Smooth muscle cell (in vitro differentiated cells): ENCODE data around the gene LDAH. TPM values are rescaled to one million over a fixed set of nuclear protein-coding genes. Genes with fewer than 3 reads are reported as not detected.

Source experiments
- DNase-seq: peaks from one replicate; lab custom pipeline; 2025; ENCODE audit not compliant: unreplicated experiment; lab: John Stamatoyannopoulos, UW
- H2AFZ ChIP-seq: fragments of 200-600 bp; sonication (generic); 2 replicates; pipeline ENCODE4 v1.6.0; 2016; ENCODE audit warnings: antibody characterized with exemption, low read depth, mild to moderate bottlenecking
- H3F3A ChIP-seq: fragments of 200-600 bp; sonication (generic); 2 replicates; pipeline ENCODE4 v1.6.0; 2017; ENCODE audit warnings: antibody characterized with exemption, low read depth
- H3K27ac ChIP-seq: fragments of 200-600 bp; sonication (generic); 2 replicates; pipeline ENCODE4 v1.5.1; 2016; ENCODE audit warnings: low read depth, mild to moderate bottlenecking
- H3K27me3 ChIP-seq: fragments of 200-600 bp; sonication (generic); 2 replicates; pipeline ENCODE4 v1.6.1; 2016; ENCODE audit warnings: low read depth, mild to moderate bottlenecking
- H3K36me3 ChIP-seq: fragments of 200-600 bp; sonication (generic); 2 replicates; pipeline ENCODE4 v1.5.1; 2016; ENCODE audit warnings: low read depth
- H3K4me1 ChIP-seq: fragments of 200-600 bp; sonication (generic); 2 replicates; pipeline ENCODE4 v1.5.1; 2016; ENCODE audit warnings: low read depth
- H3K4me2 ChIP-seq: fragments of 200-600 bp; sonication (generic); 2 replicates; pipeline ENCODE4 v1.6.0; 2016; ENCODE audit warnings: mild to moderate bottlenecking
- H3K4me3 ChIP-seq: fragments of 200-600 bp; sonication (generic); 2 replicates; pipeline ENCODE4 v1.5.1; 2016; ENCODE audit warnings: mild to moderate bottlenecking
- H3K79me2 ChIP-seq: fragments of 200-600 bp; sonication (generic); 2 replicates; pipeline ENCODE4 v1.6.0; 2016; ENCODE audit warnings: low read depth, mild to moderate bottlenecking
- H3K9ac ChIP-seq: fragments of 200-600 bp; sonication (generic); 2 replicates; pipeline ENCODE4 v1.6.0; 2016; ENCODE audit warnings: low read depth
- H3K9me3 ChIP-seq: fragments of 200-600 bp; sonication (generic); replicated peaks from 2 replicates; pipeline ENCODE4 v1.5.1; 2016; ENCODE audit warnings: low read depth
- H4K20me1 ChIP-seq: fragments of 200-600 bp; sonication (generic); 2 replicates; pipeline ENCODE4 v1.6.0; 2016; ENCODE audit warnings: low read depth
- WGBS: methylation state at CpG from one replicate; pipeline ENCODE4 v1.1.7; 2016; ENCODE audit warnings: low lambda C conversion rate; 5-methylcytosine and 5-hydroxymethylcytosine counted together
- polyA plus RNA-seq: library from polyadenylated mRNA; unstranded; fragments of >200 nt; fragmentation: Nextera tagmentation; extraction: Ambion mirVana; gene quantifications from 2 replicates; pipeline ENCODE4 v1.2.1, GENCODE V29; 2016
- total RNA-seq: library from RNA; depleted of rRNA; stranded (reverse); fragments of >200 nt; gene quantifications from 2 replicates; pipeline ENCODE4 v1.2.3, GENCODE V29; 2014
- TF ChIP-seq, protein P1 (sequence below): fragments of 200-600 bp; sonication (generic); IDR thresholded peaks from 2 replicates; pipeline ENCODE4 v1.5.1; 2017; ENCODE audit warnings: borderline replicate concordance, mild to moderate bottlenecking, antibody characterized with exemption; ENCODE audit not compliant: insufficient read depth, poor library complexity, severe bottlenecking

The LDAH gene
- total and polyA plus RNA-seq, 2 experiments from 2014 or later, result 14.9 to 15.7 TPM

DNA sequence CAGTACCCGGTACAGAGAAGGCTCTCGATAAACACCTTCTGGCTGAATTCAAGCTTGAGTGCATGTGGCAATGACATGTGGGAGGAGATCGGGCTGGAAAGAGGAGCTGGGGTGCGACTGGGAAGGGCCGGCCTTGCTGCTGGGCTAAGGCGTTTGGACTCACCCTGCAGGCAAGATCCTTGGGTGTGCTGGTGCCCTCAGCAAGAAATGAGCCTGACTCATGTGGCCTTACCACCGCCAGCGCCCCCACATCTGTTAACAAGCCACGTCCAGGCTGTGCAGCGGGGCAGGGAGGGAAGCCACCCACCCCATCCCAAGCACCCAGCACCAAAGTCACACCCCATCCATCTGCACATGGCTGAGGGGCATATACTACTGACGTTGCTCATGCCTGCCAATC lies 173.3 kb downstream of the LDAH start:
- peaks cover 6% of the 10 kb centered on the region for H3K4me1 ChIP-seq
- WGBS, result 85% methylated on average over 11 of the region's 11 CpGs
- H3K27me3 ChIP-seq, result no peaks in the 10 kb centered on the region
- H3F3A ChIP-seq, result no peaks in the 10 kb centered on the region
- H3K9me3 ChIP-seq, result no peaks in the 10 kb centered on the region
- no peak for DNase-seq
- no peaks in the 10 kb centered on the region for H3K36me3 ChIP-seq
- peak overlapping the region; percentile 93 for H3K4me2 ChIP-seq
- no peak overlapping the region for H3K27ac ChIP-seq
- H3K9ac ChIP-seq, result no peak overlapping the region
- peaks cover 9% of the 10 kb centered on the region for H3K79me2 ChIP-seq
- TF ChIP-seq, protein P1, sequence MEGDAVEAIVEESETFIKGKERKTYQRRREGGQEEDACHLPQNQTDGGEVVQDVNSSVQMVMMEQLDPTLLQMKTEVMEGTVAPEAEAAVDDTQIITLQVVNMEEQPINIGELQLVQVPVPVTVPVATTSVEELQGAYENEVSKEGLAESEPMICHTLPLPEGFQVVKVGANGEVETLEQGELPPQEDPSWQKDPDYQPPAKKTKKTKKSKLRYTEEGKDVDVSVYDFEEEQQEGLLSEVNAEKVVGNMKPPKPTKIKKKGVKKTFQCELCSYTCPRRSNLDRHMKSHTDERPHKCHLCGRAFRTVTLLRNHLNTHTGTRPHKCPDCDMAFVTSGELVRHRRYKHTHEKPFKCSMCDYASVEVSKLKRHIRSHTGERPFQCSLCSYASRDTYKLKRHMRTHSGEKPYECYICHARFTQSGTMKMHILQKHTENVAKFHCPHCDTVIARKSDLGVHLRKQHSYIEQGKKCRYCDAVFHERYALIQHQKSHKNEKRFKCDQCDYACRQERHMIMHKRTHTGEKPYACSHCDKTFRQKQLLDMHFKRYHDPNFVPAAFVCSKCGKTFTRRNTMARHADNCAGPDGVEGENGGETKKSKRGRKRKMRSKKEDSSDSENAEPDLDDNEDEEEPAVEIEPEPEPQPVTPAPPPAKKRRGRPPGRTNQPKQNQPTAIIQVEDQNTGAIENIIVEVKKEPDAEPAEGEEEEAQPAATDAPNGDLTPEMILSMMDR, result no peak
- no peak overlapping the region for H2AFZ ChIP-seq
- no peak overlapping the region for H3K4me3 ChIP-seq
- peaks cover 14% of the 10 kb centered on the region for H4K20me1 ChIP-seq

DNA sequence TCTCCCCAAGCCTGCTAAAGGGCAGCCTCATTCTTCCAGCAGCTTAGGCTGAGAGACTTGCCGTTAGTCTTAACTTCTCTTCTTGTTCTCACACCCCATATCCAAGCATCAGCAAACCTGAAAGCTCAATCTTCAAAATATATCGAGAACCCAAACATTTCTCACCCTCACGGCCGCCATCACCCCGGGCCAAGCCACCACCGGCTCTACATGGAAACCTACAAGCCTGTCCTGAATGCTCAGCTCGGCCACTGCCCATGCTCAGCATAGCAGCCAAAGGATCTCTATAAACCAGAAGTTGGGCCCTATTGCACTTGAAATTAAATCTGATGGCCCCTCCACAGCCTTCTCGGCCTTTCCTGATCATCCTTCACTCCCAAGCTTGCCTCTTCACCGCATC lies 174.1 kb downstream of the LDAH start:
- Histone ChIP-seq H4K20me1 (peaks cover 14% of the 10 kb centered on the region), H3K79me2 (peaks cover 9% of the 10 kb centered on the region), H3K36me3 (no peaks in the 10 kb centered on the region), H3K9ac (no peak overlapping the region), H3K4me3 (no peak overlapping the region), H3K4me2 (no peak overlapping the region), H2AFZ (no peak overlapping the region), H3K4me1 (peaks cover 6% of the 10 kb centered on the region), H3K27me3 (no peaks in the 10 kb centered on the region), H3F3A (no peaks in the 10 kb centered on the region), H3K27ac (no peak overlapping the region), H3K9me3 (no peaks in the 10 kb centered on the region)
- TF ChIP-seq, protein P1, result no peak
- DNase-seq, result no peak
- 98% methylated on average over 9 of the region's 9 CpGs for WGBS

DNA sequence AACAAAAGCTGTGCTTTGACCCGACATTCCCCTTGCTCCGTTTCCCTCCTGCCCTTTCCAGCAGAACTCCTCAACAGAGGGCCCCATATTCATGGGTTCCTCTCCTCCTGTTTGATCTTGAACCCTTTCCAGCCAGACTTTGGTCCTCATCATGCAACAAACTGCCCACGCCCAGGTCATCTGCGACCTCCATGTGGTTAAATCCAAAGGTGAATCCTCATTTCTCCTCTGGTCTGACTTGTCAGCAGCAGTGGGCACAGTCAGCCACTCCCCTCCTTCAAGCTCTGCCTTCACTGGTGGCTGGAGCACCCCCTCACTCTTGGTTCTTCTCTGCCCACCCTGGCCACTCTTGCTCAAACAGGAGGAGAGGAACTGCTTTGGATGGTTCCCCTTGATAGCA lies 174.7 kb downstream of the LDAH start:
- Histone ChIP-seq H4K20me1 (peaks cover 14% of the 10 kb centered on the region), H2AFZ (no peak overlapping the region), H3K27me3 (no peaks in the 10 kb centered on the region), H3K4me3 (no peak overlapping the region), H3K36me3 (no peaks in the 10 kb centered on the region), H3K9ac (no peak overlapping the region), H3K9me3 (no peaks in the 10 kb centered on the region), H3F3A (no peaks in the 10 kb centered on the region), H3K79me2 (peaks cover 9% of the 10 kb centered on the region), H3K27ac (no peak overlapping the region), H3K4me1 (peaks cover 6% of the 10 kb centered on the region), H3K4me2 (no peak overlapping the region)
- TF ChIP-seq, protein P1, result no peak
- no peak for DNase-seq
- WGBS, result 94% methylated on average over 4 of the region's 4 CpGs

DNA sequence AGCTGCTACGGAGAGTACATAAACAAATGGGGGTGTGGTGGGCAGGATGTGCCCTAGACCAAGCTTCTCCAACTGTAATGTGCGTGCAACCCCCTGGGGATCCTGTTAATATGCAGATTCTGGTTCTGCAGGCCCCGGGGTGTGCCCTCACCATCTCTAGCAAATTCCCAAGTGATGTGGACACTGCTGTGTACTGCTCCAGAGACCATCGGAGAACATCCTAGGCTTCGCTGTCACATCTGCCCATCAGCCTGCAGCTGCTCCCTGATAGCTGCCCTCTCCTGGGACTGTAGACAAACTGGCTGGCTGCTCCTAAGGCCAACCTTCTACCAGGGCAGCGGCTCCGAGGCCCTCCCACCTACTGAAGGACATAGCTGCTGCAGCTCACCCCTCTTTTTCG lies 175.2 kb downstream of the LDAH start:
- TF ChIP-seq, protein P1, result no peak
- WGBS, result 91% methylated on average over 8 of the region's 8 CpGs
- Histone ChIP-seq H2AFZ (no peak overlapping the region), H3K27ac (no peak overlapping the region), H3K36me3 (no peaks in the 10 kb centered on the region), H3K27me3 (no peaks in the 10 kb centered on the region), H3K4me2 (no peak overlapping the region), H3K79me2 (peaks cover 9% of the 10 kb centered on the region), H4K20me1 (peaks cover 14% of the 10 kb centered on the region), H3K4me3 (no peak overlapping the region), H3K4me1 (peaks cover 6% of the 10 kb centered on the region), H3K9ac (no peak overlapping the region), H3K9me3 (no peaks in the 10 kb centered on the region), H3F3A (no peaks in the 10 kb centered on the region)
- DNase-seq, result no peak
